ENCODE data around the gene GRB10.

The GRB10 gene

DNA sequence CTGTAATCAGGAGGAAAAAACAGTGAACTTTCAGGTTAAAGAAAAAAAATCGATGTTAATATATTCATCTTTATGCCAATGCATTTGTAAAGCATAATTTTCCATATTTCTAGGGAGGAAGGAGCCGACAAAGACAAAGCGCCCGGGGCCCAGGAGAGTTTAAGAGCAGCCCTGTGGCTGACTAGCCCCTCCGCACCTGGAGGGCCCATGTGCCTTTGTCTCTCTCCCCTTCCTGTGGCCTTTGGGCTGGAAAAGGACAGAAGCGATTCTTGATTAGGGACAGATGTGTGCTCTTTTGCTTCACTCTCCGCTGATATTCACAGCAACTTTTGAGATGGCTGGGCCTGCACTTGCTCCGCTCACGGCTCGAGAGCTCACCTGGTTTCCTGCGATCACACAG, 240.6 kb downstream of the GRB10 start:
- no peak for DNase-seq (ENCODE audit: extremely low read depth, insufficient read length)
- no peak for TF ChIP-seq CTCF (IDR thresholded peaks at IDR 0.05; ENCODE audit: insufficient read depth, low read length, poor library complexity, severe bottlenecking)
- no peaks in the 10 kb centered on the region for H3K36me3 ChIP-seq (ENCODE audit: control insufficient read depth, insufficient read depth, low read length)
- no peak overlapping the region for H3K4me3 ChIP-seq (replicated peaks; ENCODE audit: low read depth, low read length)
- H3K27me3 ChIP-seq (replicated peaks; ENCODE audit: control insufficient read depth, insufficient read depth, low read length) = no peaks in the 10 kb centered on the region; the same call in none of the 2 replicates

DNA sequence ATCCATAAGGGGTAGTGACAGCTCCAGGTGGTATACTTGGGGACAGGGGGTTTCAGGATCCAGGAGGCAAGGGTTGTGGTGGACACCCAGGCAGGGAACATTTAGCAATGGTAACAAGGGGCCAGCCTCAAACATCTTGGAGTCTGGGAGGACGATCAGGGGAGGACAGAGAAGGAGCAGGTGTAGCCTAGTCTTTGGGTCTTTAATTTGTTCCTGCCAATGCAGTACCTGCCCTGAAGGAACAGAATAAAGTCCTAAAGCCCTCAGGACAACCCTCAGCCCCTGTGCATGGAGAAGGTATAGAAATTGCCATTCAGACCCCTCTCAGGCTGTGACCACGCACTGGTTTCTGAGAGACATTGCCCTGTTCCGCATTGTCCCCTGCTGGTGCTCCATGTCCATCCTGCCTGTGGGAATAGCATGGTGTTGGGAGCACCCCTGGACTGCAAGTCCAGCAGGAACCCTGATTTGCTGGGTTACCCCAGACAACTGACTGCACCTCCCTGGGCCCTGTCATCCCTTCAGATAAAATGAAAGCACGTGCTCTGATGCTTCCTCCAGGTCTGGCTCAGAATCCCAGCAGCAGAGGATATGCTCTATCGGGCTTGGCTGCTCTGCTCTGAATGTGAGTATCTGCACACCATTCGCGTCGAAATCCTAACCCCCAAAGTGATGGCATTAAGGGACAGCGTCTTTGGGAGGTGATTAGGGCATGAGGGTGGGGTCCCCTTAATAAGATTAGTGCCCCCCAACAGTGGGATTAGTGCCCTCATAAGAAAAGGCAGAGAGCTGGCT, 241.7 kb downstream of the GRB10 start:
- Histone ChIP-seq H3K4me3 (replicated peaks; ENCODE audit: low read depth, low read length) (no peak overlapping the region), H3K36me3 (ENCODE audit: control insufficient read depth, insufficient read depth, low read length) (no peaks in the 10 kb centered on the region), H3K27me3 (replicated peaks; ENCODE audit: control insufficient read depth, insufficient read depth, low read length) (no peaks in the 10 kb centered on the region; the same call in none of the 2 replicates)
- no peak for TF ChIP-seq CTCF (IDR thresholded peaks at IDR 0.05; ENCODE audit: insufficient read depth, low read length, poor library complexity, severe bottlenecking)
- no peak for DNase-seq (ENCODE audit: extremely low read depth, insufficient read length)

All from GM06990 (cell line).